Erythroblast (primary cell): ENCODE results near the gene BPIFB2.

Source experiments
- GATA1 ChIP-seq: IDR thresholded peaks from 2 replicates; pipeline ENCODE4 v1.6.1; 2011; ENCODE audit warnings: low read depth, mild to moderate bottlenecking, control low read depth, low read length, moderate library complexity
- POLR2A ChIP-seq: IDR thresholded peaks from 2 replicates; pipeline ENCODE4 v1.6.1; 2011; ENCODE audit warnings: mild to moderate bottlenecking, low read length

DNA sequence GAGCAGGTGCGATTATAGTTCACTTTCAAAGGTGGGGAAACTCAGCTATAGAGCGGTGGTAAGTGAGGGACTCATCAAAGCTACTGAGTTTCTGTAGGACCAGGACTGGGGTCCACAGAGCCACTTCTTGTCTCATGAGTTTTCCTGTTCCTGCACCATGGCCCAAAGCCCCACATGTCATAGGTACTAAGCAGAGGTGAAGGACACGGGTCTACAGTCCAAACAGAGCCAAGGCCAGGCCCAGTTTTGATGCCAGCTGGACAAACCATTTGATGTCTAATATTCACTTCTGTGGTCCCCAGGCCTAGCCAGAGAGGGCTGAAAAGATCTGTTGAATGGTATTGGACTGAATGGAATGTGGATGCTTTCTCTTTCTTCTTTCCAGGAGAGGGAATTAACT lies 34.9 kb downstream of the BPIFB2 start:
- TF ChIP-seq POLR2A = no peak
- TF ChIP-seq GATA1 = no peak
